HCT116 (cell line): ENCODE data around the gene C5orf46. TPM values are rescaled to one million over a fixed set of nuclear protein-coding genes. Genes with fewer than 3 reads are reported as not detected.
A peak's percentile ranks its signal among the peaks of the same experiment; 100 is the strongest.

Experiments
- ATAC-seq: fragments of 200-7000 bp; cut with Tn5 transposase; 2 replicates; pipeline ENCODE4 v1.9.1; 2020; ENCODE audit warnings: mild to moderate bottlenecking, moderate library complexity
- Bru-seq: library from RNA; stranded (reverse); fragments of 400-500 nt; gene quantifications from one replicate; lab custom pipeline; 2021; lab: Mats Ljungman, UMichigan
- BruChase-seq, 2 experiments: library from RNA; stranded (reverse); fragments of 400-500 nt; gene quantifications; one replicate each; lab custom pipeline; 2021; lab: Mats Ljungman, UMichigan
- BruUV-seq: library from RNA; stranded (reverse); fragments of 400-500 nt; replicated peaks from 2 replicates; lab custom pipeline; 2021; lab: Mats Ljungman, UMichigan
- CTCF ChIA-PET: fragments of 300-600 bp; sonication (Branson Sonifier 250); formaldehyde crosslinking; loops from one replicate; lab custom pipeline; 2021; ENCODE audit warnings: antibody characterized with exemption; lab: Charles Lee
- POLR2A ChIA-PET: fragments of 300-600, 350-600 bp; sonication (Branson Sonifier 250); formaldehyde crosslinking; loops from one replicate; lab custom pipeline; 2021; ENCODE audit warnings: antibody characterized with exemption; lab: Charles Lee
- RAD21 ChIA-PET, 2 experiments: fragments of 300-600 bp; sonication (Branson Sonifier 250); formaldehyde crosslinking; loops; one replicate each; lab custom pipeline; 2023; ENCODE audit warnings: low total read pairs in 2 of 2; ENCODE audit not compliant: uncharacterized antibody in 2 of 2, unreplicated experiment in 2 of 2, low non-redundant PET in 1 of 2; lab: Charles Lee
- DNase-seq: peaks from one replicate; pipeline ENCODE4 v3.0.0-alpha.2; 2010; ENCODE audit warnings: low read depth, low spot score
- H2AFZ ChIP-seq: fragments of 200-600 bp; shearing (Covaris generic), sonication (generic); 2 replicates; pipeline ENCODE4 v1.6.1; 2017; ENCODE audit warnings: low read depth, mixed run types, mixed read lengths, antibody characterized with exemption, low read length; ENCODE audit not compliant: poor library complexity, severe bottlenecking
- H3K27ac ChIP-seq: 2 replicates; pipeline ENCODE4 v1.5.1; 2012; ENCODE audit warnings: low read depth, low read length
- H3K27me3 ChIP-seq: fragments of 200-600 bp; sonication (generic); 2 replicates; pipeline ENCODE4 v1.6.1; 2016; ENCODE audit warnings: mixed run types, low read length, mixed read lengths; ENCODE audit not compliant: insufficient read depth
- H3K36me3 ChIP-seq, 2 experiments: fragments of 200-500 bp in 1 of 2; fragments of 200-600 bp in 1 of 2; sonication (Bioruptor generic) in 1 of 2; sonication (generic) in 1 of 2; 2 replicates each; pipeline versions ENCODE4 v1.5.1 to v1.6.1; 2014 to 2016; ENCODE audit warnings: low read length in 2 of 2, inconsistent platforms in 1 of 2, mixed read lengths in 1 of 2, mixed run types in 1 of 2; ENCODE audit not compliant: insufficient read depth in 2 of 2, control insufficient read depth in 1 of 2
- H3K4me1 ChIP-seq, 2 experiments: fragments of 200-600 bp in 1 of 2; sonication (generic) in 1 of 2; 2 replicates each; pipeline versions ENCODE4 v1.5.1 to v1.6.1; 2012 to 2017; ENCODE audit warnings: low read length in 2 of 2, inconsistent platforms in 1 of 2, mild to moderate bottlenecking in 1 of 2, mixed read lengths in 1 of 2, mixed run types in 1 of 2, moderate library complexity in 1 of 2; ENCODE audit not compliant: insufficient read depth in 2 of 2, control insufficient read depth in 1 of 2
- H3K4me2 ChIP-seq: fragments of 200-600 bp; sonication (generic); 2 replicates; pipeline ENCODE4 v1.6.1; 2017; ENCODE audit warnings: mixed run types, low read length, mixed read lengths
- H3K4me3 ChIP-seq, 2 experiments: fragments of 200-600 bp in 1 of 2; sonication (generic) in 1 of 2; replicated peaks in 1 of 2; 2 replicates each; pipeline ENCODE4 v1.5.1; 2011 to 2016; ENCODE audit warnings: low read length in 2 of 2, control low read depth in 1 of 2, low read depth in 1 of 2, mild to moderate bottlenecking in 1 of 2, mixed read lengths in 1 of 2, mixed run types in 1 of 2
- H3K79me2 ChIP-seq: fragments of 200-600 bp; sonication (generic); 2 replicates; pipeline ENCODE4 v1.6.1; 2017; ENCODE audit warnings: mild to moderate bottlenecking, mixed run types, low read length, moderate library complexity, mixed read lengths; ENCODE audit not compliant: insufficient read depth
- H3K9ac ChIP-seq: fragments of 200-600 bp; sonication (generic); 2 replicates; pipeline ENCODE4 v1.6.1; 2016; ENCODE audit warnings: low read length, mixed read lengths
- H3K9me2 ChIP-seq: fragments of 200-600 bp; sonication (generic), shearing (Covaris generic); 2 replicates; pipeline ENCODE4 v1.6.1; 2017; ENCODE audit warnings: mixed run types, mild to moderate bottlenecking, moderate library complexity; ENCODE audit not compliant: insufficient read depth
- H3K9me3 ChIP-seq, 2 experiments: fragments of 200-500 bp in 1 of 2; fragments of 200-600 bp in 1 of 2; sonication (Bioruptor generic) in 1 of 2; sonication (generic) in 1 of 2; 2 replicates each; pipeline ENCODE4 v1.6.1; 2014 to 2017; ENCODE audit warnings: low read length in 2 of 2, mixed read lengths in 2 of 2, inconsistent platforms in 1 of 2, low read depth in 1 of 2, mild to moderate bottlenecking in 1 of 2, mixed run types in 1 of 2, moderate library complexity in 1 of 2; ENCODE audit not compliant: control insufficient read depth in 1 of 2, insufficient read depth in 1 of 2
- H4K20me1 ChIP-seq: fragments of 200-600 bp; sonication (generic), shearing (Covaris generic); 2 replicates; pipeline ENCODE4 v1.6.1; 2017; ENCODE audit warnings: mixed run types, mild to moderate bottlenecking, moderate library complexity; ENCODE audit not compliant: insufficient read depth
- ATF3 ChIP-seq: IDR thresholded peaks from 2 replicates; pipeline ENCODE4 v1.6.1; 2012
- CEBPB ChIP-seq: IDR thresholded peaks from 2 replicates; pipeline ENCODE4 v1.6.1; 2012; ENCODE audit warnings: low read depth
- EGR1 ChIP-seq: IDR thresholded peaks from 2 replicates; pipeline ENCODE4 v1.6.1; 2012; ENCODE audit warnings: low read depth
- ELF1 ChIP-seq: IDR thresholded peaks from 2 replicates; pipeline ENCODE4 v1.6.1; 2012; ENCODE audit warnings: low read depth, borderline replicate concordance
- EZH2 ChIP-seq: fragments of 200-600 bp; sonication (generic); IDR thresholded peaks from 2 replicates; pipeline ENCODE4 v1.6.1; 2017; ENCODE audit warnings: antibody characterized with exemption, mixed run types
- JUND ChIP-seq: IDR thresholded peaks from 2 replicates; pipeline ENCODE4 v1.6.1; 2012
- MAX ChIP-seq: IDR thresholded peaks from 2 replicates; pipeline ENCODE4 v1.6.1; 2012
- POLR2AphosphoS5 ChIP-seq: IDR thresholded peaks from 2 replicates; pipeline ENCODE4 v1.6.1; 2011; ENCODE audit warnings: mild to moderate bottlenecking, low read depth, low read length, moderate library complexity
- RAD21 ChIP-seq: IDR thresholded peaks from 2 replicates; pipeline ENCODE4 v1.6.1; 2012; ENCODE audit warnings: low read depth, mild to moderate bottlenecking
- REST ChIP-seq: IDR thresholded peaks from 2 replicates; pipeline ENCODE4 v1.6.1; 2012; ENCODE audit warnings: low read depth
- SRF ChIP-seq: IDR thresholded peaks from 2 replicates; pipeline ENCODE4 v1.6.1; 2012; ENCODE audit warnings: low read depth
- YY1 ChIP-seq: IDR thresholded peaks from 2 replicates; pipeline ENCODE4 v1.6.1; 2011; ENCODE audit warnings: low read length, low read depth, moderate library complexity, mild to moderate bottlenecking; ENCODE audit not compliant: insufficient replicate concordance; ENCODE audit errors: extremely low read depth
- ZBTB33 ChIP-seq: IDR thresholded peaks from 2 replicates; pipeline ENCODE4 v1.6.1; 2011; ENCODE audit warnings: mild to moderate bottlenecking, low read length, moderate library complexity; ENCODE audit not compliant: insufficient replicate concordance; ENCODE audit errors: extremely low read depth
- ZFX ChIP-seq: fragments of 450-650 bp; IDR thresholded peaks from 2 replicates; pipeline ENCODE4 v1.6.1; 2017
- intact Hi-C: fragments of 100-400 bp; cut with micrococcal nuclease; formaldehyde crosslinking; loops from 2 replicates; pipeline ENCODE4 v1.10.0; 2022
- long read RNA-seq: library from polyadenylated mRNA; unstranded; transcript quantifications from one replicate; pipeline ENCODE4 v2.0.0, GENCODE V29; 2021; ENCODE audit not compliant: unreplicated experiment
- polyA plus RNA-seq: library from polyadenylated mRNA; unstranded; fragments of >200 nt; gene quantifications from 2 replicates; pipeline ENCODE4 v1.2.1, GENCODE V29; 2012; ENCODE audit warnings: missing spikeins
- total RNA-seq: library from RNA; stranded (reverse); gene quantifications from one replicate; pipeline ENCODE4 v1.2.1, GENCODE V29; 2021; ENCODE audit not compliant: unreplicated experiment

Gene C5orf46
- total RNA-seq: not detected
- 0.42 TPM in 1 of 2 replicates, not detected in the other for polyA plus RNA-seq
- Bru-seq, nascent RNA: percentile 10 among the genes with signal in this experiment
- percentile 12 among the genes with signal in this experiment for BruChase-seq, experiment 1, labeled RNA remaining after a 6-hour chase
- percentile 11 among the genes with signal in this experiment for BruChase-seq, experiment 2, labeled RNA remaining after a 2-hour chase
- long read RNA-seq: 0 reads

GRCh38 chr5:147906326-147907095 lies at the start of gene C5orf46:
TSS of gene C5orf46 (minus strand) at chr5:147906538. CDS start at chr5:147906501, 37 bp downstream.
- RAD21 ChIA-PET: no interaction called here
- no TSS peak for BruUV-seq
- no peak within 1 kb of the TSS for H3K4me2 ChIP-seq
- no peaks in the 10 kb centered on the region for H3K27me3 ChIP-seq
- no peak within 1 kb of the TSS for H3K27ac ChIP-seq
- H3K4me3 ChIP-seq: no peak within 1 kb of the TSS
- no peaks in the 10 kb centered on the region for H3K79me2 ChIP-seq
- no peaks in the 10 kb centered on the region for H3K9me2 ChIP-seq
- no peaks in the 10 kb centered on the region for H3K36me3 ChIP-seq
- ATAC-seq: no peak
- no peaks in the 10 kb centered on the region for H3K9me3 ChIP-seq
- intact Hi-C loops: no loop called here
- no peaks in the 10 kb centered on the region for H3K4me1 ChIP-seq
- no peaks in the 10 kb centered on the region for H4K20me1 ChIP-seq
- POLR2A ChIA-PET: no interaction called here
- no peak within 1 kb of the TSS for H2AFZ ChIP-seq
- CTCF ChIA-PET: no interaction called here
- no peak within 1 kb of the TSS for H3K9ac ChIP-seq
- TF ChIP-seq EZH2: no peak
- TF ChIP-seq MAX: no peak
- TF ChIP-seq RAD21: no peak
- no peak for TF ChIP-seq POLR2AphosphoS5
- no peak for TF ChIP-seq SRF
- TF ChIP-seq EGR1: no peak
- TF ChIP-seq ZFX: no peak
- no peak for TF ChIP-seq JUND
- TF ChIP-seq ZBTB33: no peak
- no peak for TF ChIP-seq YY1
- no peak for TF ChIP-seq CEBPB
- TF ChIP-seq REST: no peak
- no peak for TF ChIP-seq ELF1
- no peak for TF ChIP-seq ATF3
- no peak for DNase-seq
